Measurements from ENCODE around the gene NRXN2.

Gene NRXN2

GRCh38 chr11:64591257-64592233 lies 131.5 kb downstream of the NRXN2 start:
- no peak for DNase-seq (ENCODE audit: low read depth in 2 of 2)

DNA sequence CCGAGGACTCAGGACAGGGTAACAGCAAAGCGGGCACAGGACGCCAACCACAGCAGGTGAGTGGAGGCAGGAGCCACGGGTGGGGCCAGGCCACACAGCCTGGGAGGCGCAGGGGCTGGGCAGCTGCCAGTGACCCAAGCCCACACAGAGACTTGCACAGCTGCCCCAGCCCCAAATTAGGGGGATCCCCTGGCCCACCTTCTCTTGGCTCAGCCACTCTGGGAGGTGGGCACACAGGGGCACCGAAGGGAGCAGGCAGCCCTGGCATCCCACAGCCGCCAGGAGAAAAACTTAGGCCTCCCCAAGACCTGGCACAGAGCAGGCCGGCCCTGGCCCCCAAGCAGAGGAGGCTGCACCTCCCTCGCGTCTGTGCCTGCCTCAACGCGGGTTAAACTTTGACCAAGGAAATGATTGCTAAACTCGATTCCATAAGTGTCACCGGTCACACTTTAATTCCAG lies 132.2 kb downstream of the NRXN2 start, which contains the start of gene SLC22A12:
Gene SLC22A12 (plus strand): TSS at position 458 of the 459 bp plus-strand sequence. CDS start 337 bp downstream, outside the sequence.
- DNase-seq (ENCODE audit: low read depth in 2 of 2) = no peak

- DNase-seq (ENCODE audit: low read depth in 2 of 2) = no peak
These were observed 134.3 kb downstream of the NRXN2 start for GRCh38 chr11:64588701-64589100.

DNA sequence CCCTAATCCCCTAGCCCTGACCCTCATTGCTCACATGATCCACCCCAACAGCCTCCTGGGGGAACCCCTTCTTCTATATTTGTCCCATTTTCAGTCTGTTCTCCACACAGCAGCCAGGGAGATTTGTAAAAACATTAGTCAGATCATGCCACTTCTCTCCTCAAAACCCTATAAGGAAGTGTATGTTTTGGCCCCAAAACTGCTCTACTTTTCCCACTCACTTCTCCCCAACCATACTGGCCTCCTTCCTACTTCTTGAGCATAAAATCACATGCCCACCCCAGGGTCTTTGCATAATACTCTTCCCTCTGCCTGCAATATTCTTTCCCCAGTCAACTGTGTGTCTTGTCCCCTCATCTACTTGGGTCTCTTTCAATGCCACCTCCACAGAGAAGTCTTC lies 136.6 kb downstream of the NRXN2 start:
- DNase-seq (ENCODE audit: low read depth in 2 of 2) = no peak

DNA sequence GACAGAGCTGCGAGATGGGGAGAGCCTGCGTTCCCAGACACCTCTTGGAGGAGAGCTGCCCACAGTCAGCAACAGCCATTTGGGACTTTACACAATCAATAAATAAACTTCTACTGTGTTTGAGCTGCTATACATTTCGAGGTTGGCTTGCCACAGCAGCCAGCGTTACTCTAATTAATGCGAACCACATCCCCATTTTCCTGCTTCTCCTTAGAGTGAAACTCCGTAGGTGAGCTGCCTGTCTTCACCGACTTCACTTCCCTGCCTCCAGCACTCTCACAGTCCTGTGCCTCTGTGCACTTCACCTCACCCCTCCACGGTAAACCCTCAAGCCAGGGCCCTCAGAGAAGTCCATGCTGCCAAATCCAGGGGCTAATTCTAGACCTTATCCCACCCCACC lies 137.8 kb downstream of the NRXN2 start:
- no peak for DNase-seq (ENCODE audit: low read depth in 2 of 2)

- no peak for DNase-seq (ENCODE audit: low read depth in 2 of 2)
These were observed 139.4 kb downstream of the NRXN2 start for GRCh38 chr11:64583296-64584262.

GRCh38 chr11:64582885-64583284 lies 140.1 kb downstream of the NRXN2 start:
- no peak for DNase-seq (ENCODE audit: low read depth in 2 of 2)

DNA sequence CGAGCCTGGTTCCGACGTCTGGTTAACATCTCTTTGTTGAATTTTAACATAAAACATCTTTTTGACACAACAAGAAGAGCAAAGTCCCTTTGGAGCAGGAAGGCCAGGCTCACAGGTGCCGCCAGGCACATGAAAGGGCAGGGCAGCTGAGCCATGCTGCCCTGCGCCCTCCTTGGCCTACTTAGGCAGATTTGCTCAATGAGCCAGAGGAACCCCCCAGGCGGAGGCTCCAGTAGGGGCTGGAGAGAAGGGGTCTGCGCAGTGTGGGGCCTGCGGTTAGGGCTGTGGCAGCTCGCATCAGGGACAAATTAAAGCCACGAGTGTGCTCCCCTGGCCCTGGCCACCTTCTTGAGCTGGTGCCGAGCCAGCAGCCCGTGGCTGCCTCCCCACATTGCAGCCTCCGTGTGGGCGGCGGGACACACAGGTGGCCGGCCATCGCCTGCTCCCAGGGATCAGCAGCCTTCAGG lies 141.9 kb downstream of the NRXN2 start:
- DNase-seq (ENCODE audit: low read depth in 2 of 2) = no peak

DNA sequence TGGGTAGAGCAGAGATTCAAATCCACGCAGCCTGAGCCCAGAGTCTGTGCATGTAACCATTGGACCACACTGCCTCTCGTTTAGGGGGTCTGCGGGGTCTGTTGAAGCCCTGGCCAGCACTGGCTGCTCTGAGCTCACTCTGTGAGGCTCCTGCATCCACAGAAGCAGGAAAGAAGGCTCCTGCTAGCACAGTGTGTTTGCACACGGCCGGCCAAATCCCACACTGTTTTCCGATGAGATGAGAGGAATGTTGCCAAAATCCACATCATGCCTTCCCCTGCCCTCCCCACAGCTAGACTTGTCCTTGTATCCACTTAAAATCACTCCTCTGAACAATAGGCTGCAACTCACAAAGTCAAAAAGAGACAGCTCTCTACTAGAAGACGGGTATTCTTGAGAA lies 142.6 kb downstream of the NRXN2 start:
- DNase-seq (ENCODE audit: low read depth in 2 of 2) = no peak

GRCh38 chr11:64577202-64577601 lies 145.8 kb downstream of the NRXN2 start:
- DNase-seq (ENCODE audit: low read depth in 2 of 2) = no peak

GRCh38 chr11:64572143-64572542 lies 150.9 kb downstream of the NRXN2 start:
- DNase-seq (ENCODE audit: low read depth in 2 of 2) = no peak

GRCh38 chr11:64571410-64572091 lies 151.4 kb downstream of the NRXN2 start:
- no peak for DNase-seq (ENCODE audit: low read depth in 2 of 2)

DNA sequence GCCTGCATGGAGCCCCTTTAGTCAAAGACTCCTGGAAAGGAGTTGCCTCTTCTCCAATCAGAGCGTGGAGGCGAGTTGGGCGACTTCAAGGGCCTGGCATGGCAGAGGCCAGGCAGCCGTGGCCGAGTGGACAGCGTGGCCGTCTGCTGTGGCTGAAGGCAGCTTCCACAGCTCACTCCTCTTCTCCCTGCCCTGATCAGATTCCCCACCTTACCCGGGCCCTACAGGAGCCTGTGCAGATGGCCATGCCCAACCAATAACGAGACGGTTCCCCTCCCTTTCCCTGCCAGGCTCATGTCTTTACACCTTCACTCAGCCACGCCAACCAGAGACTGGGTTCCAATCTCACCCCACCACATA lies 152.0 kb downstream of the NRXN2 start:
- no peak for DNase-seq (ENCODE audit: low read depth in 2 of 2)

GRCh38 chr11:64570341-64570740 lies 152.7 kb downstream of the NRXN2 start:
- DNase-seq (ENCODE audit: low read depth in 2 of 2) = no peak

- DNase-seq (ENCODE audit: low read depth in 2 of 2) = no peak
These were observed 153.6 kb downstream of the NRXN2 start for GRCh38 chr11:64569300-64569970.

DNA sequence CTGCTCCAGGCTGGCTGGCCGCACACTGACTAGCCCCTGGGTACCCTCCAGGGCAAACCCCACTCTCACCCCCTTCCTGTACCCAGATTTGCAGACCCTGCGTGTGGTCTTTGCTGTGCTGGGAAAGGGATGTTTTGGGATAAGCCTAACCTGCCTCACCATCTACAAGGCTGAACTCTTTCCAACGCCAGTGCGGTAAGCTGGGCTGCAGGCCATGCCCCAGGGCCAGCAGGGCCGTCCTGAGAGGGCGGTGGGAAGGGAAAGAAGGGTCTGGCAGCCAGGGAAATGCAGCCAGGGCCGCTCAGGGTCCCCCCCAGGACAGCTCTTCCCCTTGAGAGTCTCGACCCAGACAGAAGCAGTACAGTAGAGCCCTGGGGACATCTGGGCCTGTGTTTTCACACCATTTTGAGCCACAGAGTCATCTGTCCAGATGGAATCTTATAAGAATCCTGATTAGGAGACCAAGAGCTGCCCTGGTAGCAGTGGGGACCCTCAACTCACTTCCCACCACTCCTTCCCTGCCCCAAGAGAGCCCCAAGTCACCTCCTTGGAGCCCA lies 154.3 kb downstream of the NRXN2 start:
- no peak for DNase-seq (ENCODE audit: low read depth in 2 of 2)

DNA sequence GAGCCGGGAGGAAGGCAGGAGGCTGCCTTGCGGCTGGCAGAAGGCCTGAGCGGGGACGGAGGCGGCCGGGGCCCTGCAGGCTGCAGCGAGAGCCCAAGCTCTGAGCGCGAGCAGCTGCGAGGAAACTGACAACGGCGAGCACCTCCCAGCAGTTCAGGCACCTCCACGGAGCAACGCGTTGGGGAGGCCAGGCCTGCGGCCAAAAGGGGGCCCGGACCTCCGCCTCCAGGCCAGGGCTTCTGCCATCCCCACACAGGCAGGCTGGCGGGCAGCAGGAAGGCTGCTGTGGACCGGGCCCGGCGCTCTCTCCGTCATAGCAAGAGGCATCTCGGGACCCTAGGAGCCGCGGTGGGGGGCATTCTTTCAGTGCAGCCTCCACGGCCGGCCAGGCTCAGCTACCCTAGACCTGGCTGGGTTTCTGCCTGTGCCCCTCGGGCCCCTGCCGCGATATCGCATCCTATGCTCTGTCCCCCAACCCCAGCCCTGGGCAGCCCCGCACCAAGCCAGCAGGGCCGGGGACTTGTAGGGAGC lies 154.9 kb downstream of the NRXN2 start:
- no peak for DNase-seq (ENCODE audit: low read depth in 2 of 2)

GRCh38 chr11:64566915-64567891 lies 155.8 kb downstream of the NRXN2 start:
- no peak for DNase-seq (ENCODE audit: low read depth in 2 of 2)
